Measurements from ENCODE around the gene CDH13.

The CDH13 gene

DNA sequence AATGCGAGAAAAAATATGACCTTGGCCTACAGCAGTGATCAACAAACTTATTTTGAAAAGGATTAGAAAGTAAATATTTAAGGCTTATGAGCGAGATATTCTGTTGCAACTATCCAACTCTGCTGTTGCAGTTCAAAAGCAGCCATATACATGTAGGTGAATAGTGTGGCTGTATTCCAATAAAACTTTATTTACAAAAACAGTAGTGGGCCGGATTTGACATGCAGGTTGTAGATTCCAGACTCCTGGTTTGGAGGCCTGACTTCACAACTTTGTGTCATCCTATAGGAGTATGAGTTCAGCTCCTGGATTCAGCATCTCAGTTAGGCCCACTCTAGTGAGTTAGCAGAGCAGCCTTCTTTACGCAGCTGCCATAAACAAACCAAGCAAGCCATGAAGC is 386.3 kb downstream of the CDH13 start:
- no peaks in the 10 kb centered on the region for H3K4me1 ChIP-seq (ENCODE audit: control insufficient read depth, insufficient read depth, low read length)
- no peak overlapping the region for H3K27ac ChIP-seq (ENCODE audit: low read length)
- H3K36me3 ChIP-seq (ENCODE audit: control insufficient read depth in 2 of 2, insufficient read depth in 2 of 2, low read length in 2 of 2), result no peaks in the 10 kb centered on the region
- H3K9me3 ChIP-seq (ENCODE audit: control insufficient read depth in 2 of 2, low read length in 2 of 2), result no peaks in the 10 kb centered on the region
- no peak overlapping the region for H3K4me3 ChIP-seq (ENCODE audit: low read length in 2 of 2)
- H3K9ac ChIP-seq (ENCODE audit: low read length in 2 of 2), result no peak overlapping the region
- no peaks in the 10 kb centered on the region for H3K27me3 ChIP-seq (ENCODE audit: control insufficient read depth in 1 of 2, insufficient read depth in 2 of 2, low read length in 2 of 2)

DNA sequence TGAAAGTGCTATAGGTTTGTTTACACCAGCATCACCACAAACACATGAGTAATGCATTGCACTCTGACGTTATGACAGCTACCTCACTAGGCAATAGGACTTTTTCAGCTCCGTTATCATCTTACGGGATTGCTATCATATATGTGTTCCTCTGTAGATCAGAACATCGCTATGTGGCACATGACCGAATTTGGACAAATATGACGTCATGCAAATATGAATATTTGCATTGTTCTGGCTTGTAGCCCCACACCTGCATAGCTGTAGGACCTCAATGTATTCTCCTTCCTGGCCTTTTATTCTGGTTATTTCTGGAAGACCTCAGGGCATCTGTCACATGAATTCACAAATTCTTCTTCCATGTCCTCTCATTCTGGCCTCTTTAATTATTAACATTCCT is 393.2 kb downstream of the CDH13 start:
- no peak overlapping the region for H3K27ac ChIP-seq (ENCODE audit: low read length)
- H3K4me1 ChIP-seq (ENCODE audit: control insufficient read depth, insufficient read depth, low read length), result no peaks in the 10 kb centered on the region
- H3K4me3 ChIP-seq (ENCODE audit: low read length in 2 of 2), result no peak overlapping the region
- no peak overlapping the region for H3K9ac ChIP-seq (ENCODE audit: low read length in 2 of 2)
- H3K36me3 ChIP-seq (ENCODE audit: control insufficient read depth in 2 of 2, insufficient read depth in 2 of 2, low read length in 2 of 2), result no peaks in the 10 kb centered on the region
- no peaks in the 10 kb centered on the region for H3K9me3 ChIP-seq (ENCODE audit: control insufficient read depth in 2 of 2, low read length in 2 of 2)
- H3K27me3 ChIP-seq (ENCODE audit: control insufficient read depth in 1 of 2, insufficient read depth in 2 of 2, low read length in 2 of 2), result no peaks in the 10 kb centered on the region

DNA sequence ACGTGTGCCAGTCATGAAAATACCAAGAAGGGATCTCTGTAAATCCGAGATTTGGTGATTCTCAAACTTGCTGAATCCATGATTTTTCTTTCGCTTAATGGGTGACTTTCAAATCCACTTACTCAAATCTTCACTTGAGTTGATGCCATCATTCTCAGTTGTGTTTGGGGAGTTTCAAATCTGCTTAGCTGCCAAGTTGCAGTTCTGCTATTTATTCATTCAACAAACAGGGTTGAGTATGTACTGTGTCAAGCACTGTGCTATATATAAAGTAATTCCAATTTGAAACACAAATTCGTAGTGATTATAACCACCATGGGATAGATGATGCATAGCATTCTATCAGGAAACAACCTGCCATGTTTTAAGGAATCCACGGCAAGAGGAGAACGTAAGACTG is 394.3 kb downstream of the CDH13 start:
- no peak overlapping the region for H3K4me3 ChIP-seq (ENCODE audit: low read length in 2 of 2)
- H3K4me1 ChIP-seq (ENCODE audit: control insufficient read depth, insufficient read depth, low read length), result no peaks in the 10 kb centered on the region
- H3K9me3 ChIP-seq (ENCODE audit: control insufficient read depth in 2 of 2, low read length in 2 of 2), result no peaks in the 10 kb centered on the region
- H3K9ac ChIP-seq (ENCODE audit: low read length in 2 of 2), result no peak overlapping the region
- no peaks in the 10 kb centered on the region for H3K36me3 ChIP-seq (ENCODE audit: control insufficient read depth in 2 of 2, insufficient read depth in 2 of 2, low read length in 2 of 2)
- no peak overlapping the region for H3K27ac ChIP-seq (ENCODE audit: low read length)
- no peaks in the 10 kb centered on the region for H3K27me3 ChIP-seq (ENCODE audit: control insufficient read depth in 1 of 2, insufficient read depth in 2 of 2, low read length in 2 of 2)

DNA sequence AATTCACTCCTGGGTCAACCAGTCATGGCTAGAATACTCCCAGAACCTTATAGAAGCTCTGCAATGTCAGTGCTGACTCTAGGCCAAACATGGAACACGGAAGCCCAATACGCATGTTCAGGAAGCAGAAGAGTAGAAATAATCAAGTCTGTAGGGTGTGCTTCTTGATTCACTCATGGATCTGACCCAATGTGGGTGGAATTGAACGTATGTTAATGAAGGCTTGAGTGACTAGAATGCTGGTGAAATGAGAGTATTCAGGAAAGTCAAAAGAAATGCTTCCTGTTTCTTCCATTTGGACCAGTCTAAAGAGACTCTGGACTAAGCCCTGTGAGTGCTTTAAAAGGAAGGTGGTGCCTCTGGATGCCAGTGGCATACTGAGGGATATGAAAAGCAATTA is 395.0 kb downstream of the CDH13 start:
- no peaks in the 10 kb centered on the region for H3K9me3 ChIP-seq (ENCODE audit: control insufficient read depth in 2 of 2, low read length in 2 of 2)
- no peaks in the 10 kb centered on the region for H3K27me3 ChIP-seq (ENCODE audit: control insufficient read depth in 1 of 2, insufficient read depth in 2 of 2, low read length in 2 of 2)
- H3K36me3 ChIP-seq (ENCODE audit: control insufficient read depth in 2 of 2, insufficient read depth in 2 of 2, low read length in 2 of 2), result no peaks in the 10 kb centered on the region
- H3K27ac ChIP-seq (ENCODE audit: low read length), result no peak overlapping the region
- no peaks in the 10 kb centered on the region for H3K4me1 ChIP-seq (ENCODE audit: control insufficient read depth, insufficient read depth, low read length)
- H3K4me3 ChIP-seq (ENCODE audit: low read length in 2 of 2), result no peak overlapping the region
- H3K9ac ChIP-seq (ENCODE audit: low read length in 2 of 2), result no peak overlapping the region

DNA sequence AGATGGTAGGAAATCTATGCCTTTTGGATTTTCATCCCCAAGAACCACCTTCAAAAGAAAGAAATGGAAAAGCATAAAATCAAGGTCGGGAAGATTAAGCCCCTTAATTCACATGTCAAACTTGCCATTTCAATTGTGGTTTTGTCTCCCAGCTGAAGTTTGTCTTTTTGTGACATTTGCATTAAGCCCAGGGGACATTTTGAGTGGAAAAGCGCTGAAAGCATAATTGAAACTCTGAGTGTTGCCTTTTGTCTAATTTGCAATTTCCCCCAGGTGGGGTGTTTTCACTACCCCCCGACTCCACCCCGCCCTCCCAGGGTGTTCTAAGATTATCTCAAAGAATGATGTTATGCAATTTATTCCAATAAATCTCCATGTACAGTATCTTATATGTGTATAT is 396.2 kb downstream of the CDH13 start:
- no peaks in the 10 kb centered on the region for H3K4me1 ChIP-seq (ENCODE audit: control insufficient read depth, insufficient read depth, low read length)
- H3K36me3 ChIP-seq (ENCODE audit: control insufficient read depth in 2 of 2, insufficient read depth in 2 of 2, low read length in 2 of 2), result no peaks in the 10 kb centered on the region
- no peak overlapping the region for H3K4me3 ChIP-seq (ENCODE audit: low read length in 2 of 2)
- no peaks in the 10 kb centered on the region for H3K27me3 ChIP-seq (ENCODE audit: control insufficient read depth in 1 of 2, insufficient read depth in 2 of 2, low read length in 2 of 2)
- no peak overlapping the region for H3K9ac ChIP-seq (ENCODE audit: low read length in 2 of 2)
- no peaks in the 10 kb centered on the region for H3K9me3 ChIP-seq (ENCODE audit: control insufficient read depth in 2 of 2, low read length in 2 of 2)
- no peak overlapping the region for H3K27ac ChIP-seq (ENCODE audit: low read length)

DNA sequence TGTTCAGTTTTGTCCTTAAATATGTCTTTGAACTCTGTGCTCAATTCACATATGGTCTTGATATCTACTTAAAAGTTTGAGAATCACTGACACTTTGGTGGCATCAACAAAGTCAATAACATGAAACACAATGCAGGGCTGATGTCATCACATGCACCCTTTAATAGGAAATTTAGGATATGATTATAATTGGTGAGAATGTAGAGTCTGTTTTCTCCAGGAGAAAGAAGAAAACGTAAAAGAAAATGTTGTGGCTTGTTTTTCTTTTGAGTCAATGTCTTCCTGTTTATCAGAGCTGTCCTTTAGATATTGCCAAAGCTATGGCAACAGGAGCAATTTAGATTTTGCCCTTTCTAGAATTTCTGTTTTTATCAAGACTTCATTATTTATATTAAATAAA is 396.9 kb downstream of the CDH13 start:
- Histone ChIP-seq H3K4me3 (ENCODE audit: low read length in 2 of 2) (no peak overlapping the region), H3K27me3 (ENCODE audit: control insufficient read depth in 1 of 2, insufficient read depth in 2 of 2, low read length in 2 of 2) (no peaks in the 10 kb centered on the region), H3K9me3 (ENCODE audit: control insufficient read depth in 2 of 2, low read length in 2 of 2) (no peaks in the 10 kb centered on the region), H3K27ac (ENCODE audit: low read length) (no peak overlapping the region), H3K9ac (ENCODE audit: low read length in 2 of 2) (no peak overlapping the region), H3K36me3 (ENCODE audit: control insufficient read depth in 2 of 2, insufficient read depth in 2 of 2, low read length in 2 of 2) (no peaks in the 10 kb centered on the region), H3K4me1 (ENCODE audit: control insufficient read depth, insufficient read depth, low read length) (no peaks in the 10 kb centered on the region)

DNA sequence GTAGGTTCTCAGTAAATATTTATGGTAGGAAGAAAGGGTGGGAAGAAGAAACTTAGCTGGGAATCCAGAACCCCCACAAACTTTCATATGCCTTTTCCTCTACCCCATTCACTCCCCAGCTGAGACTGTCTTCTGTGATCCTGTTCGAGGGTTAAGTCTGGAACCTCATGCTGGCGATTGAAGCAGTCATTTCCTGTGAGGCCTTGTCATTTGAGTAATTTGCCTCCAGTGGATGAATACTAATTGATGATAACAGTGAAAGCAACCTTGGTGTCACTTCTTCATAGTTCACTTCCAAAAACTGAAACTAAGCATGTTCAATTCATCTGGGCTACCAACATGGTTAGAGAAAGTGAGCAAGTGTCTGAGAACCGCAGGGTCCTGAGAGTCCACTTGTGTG is 401.2 kb downstream of the CDH13 start:
- H3K36me3 ChIP-seq (ENCODE audit: control insufficient read depth in 2 of 2, insufficient read depth in 2 of 2, low read length in 2 of 2), result no peaks in the 10 kb centered on the region
- no peak overlapping the region for H3K4me3 ChIP-seq (ENCODE audit: low read length in 2 of 2)
- H3K27ac ChIP-seq (ENCODE audit: low read length), result no peak overlapping the region
- H3K9ac ChIP-seq (ENCODE audit: low read length in 2 of 2), result no peak overlapping the region
- no peaks in the 10 kb centered on the region for H3K4me1 ChIP-seq (ENCODE audit: control insufficient read depth, insufficient read depth, low read length)
- H3K9me3 ChIP-seq (ENCODE audit: control insufficient read depth in 2 of 2, low read length in 2 of 2), result no peaks in the 10 kb centered on the region
- no peaks in the 10 kb centered on the region for H3K27me3 ChIP-seq (ENCODE audit: control insufficient read depth in 1 of 2, insufficient read depth in 2 of 2, low read length in 2 of 2)

DNA sequence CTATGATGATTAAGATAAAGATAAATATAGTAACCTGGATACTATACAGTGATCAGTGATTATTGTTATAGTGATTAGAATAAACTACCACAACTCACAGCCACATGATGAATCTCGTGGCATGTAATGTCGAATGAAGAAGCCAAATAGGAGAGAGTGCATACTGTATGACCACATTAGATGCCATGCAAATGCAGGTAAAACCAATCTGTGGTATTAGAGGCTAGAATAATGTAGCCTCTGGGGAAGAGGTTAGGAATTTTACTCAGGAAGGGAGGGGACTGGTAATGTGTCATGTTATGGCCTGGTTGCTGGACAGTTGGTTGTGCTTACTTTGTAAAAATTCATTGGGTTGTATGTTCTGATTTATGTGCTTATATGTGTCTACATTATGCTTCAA is 402.7 kb downstream of the CDH13 start:
- no peak overlapping the region for H3K4me3 ChIP-seq (ENCODE audit: low read length in 2 of 2)
- no peaks in the 10 kb centered on the region for H3K27me3 ChIP-seq (ENCODE audit: control insufficient read depth in 1 of 2, insufficient read depth in 2 of 2, low read length in 2 of 2)
- no peaks in the 10 kb centered on the region for H3K36me3 ChIP-seq (ENCODE audit: control insufficient read depth in 2 of 2, insufficient read depth in 2 of 2, low read length in 2 of 2)
- H3K27ac ChIP-seq (ENCODE audit: low read length), result no peak overlapping the region
- no peaks in the 10 kb centered on the region for H3K9me3 ChIP-seq (ENCODE audit: control insufficient read depth in 2 of 2, low read length in 2 of 2)
- no peak overlapping the region for H3K9ac ChIP-seq (ENCODE audit: low read length in 2 of 2)
- no peaks in the 10 kb centered on the region for H3K4me1 ChIP-seq (ENCODE audit: control insufficient read depth, insufficient read depth, low read length)

DNA sequence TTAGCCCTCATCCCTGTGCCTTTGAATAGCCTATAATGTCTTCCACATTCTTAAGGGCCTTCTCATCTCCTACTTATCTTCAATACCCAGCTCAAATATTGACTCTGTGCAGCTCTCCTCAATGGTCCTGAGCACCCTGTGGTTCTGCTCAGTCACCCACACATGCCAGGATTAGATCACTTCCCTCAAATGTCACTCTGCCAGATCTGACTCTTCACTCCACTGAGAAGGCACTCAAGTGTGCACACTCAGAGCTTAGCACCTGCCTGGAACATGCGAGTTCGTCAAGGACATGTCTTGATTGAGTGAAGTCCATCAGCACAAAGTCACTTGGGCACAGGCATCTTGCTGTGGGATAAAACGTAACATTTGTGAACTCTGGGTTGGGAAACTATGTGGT is 404.8 kb downstream of the CDH13 start:
- H3K36me3 ChIP-seq (ENCODE audit: control insufficient read depth in 2 of 2, insufficient read depth in 2 of 2, low read length in 2 of 2), result no peaks in the 10 kb centered on the region
- no peak overlapping the region for H3K27ac ChIP-seq (ENCODE audit: low read length)
- H3K4me3 ChIP-seq (ENCODE audit: low read length in 2 of 2), result no peak overlapping the region
- no peaks in the 10 kb centered on the region for H3K9me3 ChIP-seq (ENCODE audit: control insufficient read depth in 2 of 2, low read length in 2 of 2)
- no peaks in the 10 kb centered on the region for H3K27me3 ChIP-seq (ENCODE audit: control insufficient read depth in 1 of 2, insufficient read depth in 2 of 2, low read length in 2 of 2)
- H3K9ac ChIP-seq (ENCODE audit: low read length in 2 of 2), result no peak overlapping the region
- no peaks in the 10 kb centered on the region for H3K4me1 ChIP-seq (ENCODE audit: control insufficient read depth, insufficient read depth, low read length)

DNA sequence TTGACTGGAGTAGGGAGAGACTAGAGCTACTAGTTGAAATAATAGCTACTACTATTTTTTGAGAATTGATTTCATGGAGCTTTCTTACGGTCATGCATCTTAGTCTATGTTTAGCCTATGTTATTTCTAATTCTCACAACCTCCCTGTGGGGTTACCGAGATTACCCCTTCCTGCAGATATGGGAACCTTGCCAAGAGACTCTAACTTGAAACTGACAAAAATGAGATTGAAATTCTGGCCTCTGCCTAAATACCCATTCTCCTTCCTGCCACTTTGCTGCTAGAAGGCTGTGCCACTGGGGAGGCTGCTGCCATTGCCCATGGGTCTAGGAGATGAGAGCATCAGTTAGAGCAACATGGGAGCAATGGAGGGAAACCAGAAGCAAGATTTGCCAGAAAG is 410.3 kb downstream of the CDH13 start:
- H3K27me3 ChIP-seq (ENCODE audit: control insufficient read depth in 1 of 2, insufficient read depth in 2 of 2, low read length in 2 of 2), result no peaks in the 10 kb centered on the region
- H3K9ac ChIP-seq (ENCODE audit: low read length in 2 of 2), result no peak overlapping the region
- H3K4me1 ChIP-seq (ENCODE audit: control insufficient read depth, insufficient read depth, low read length), result no peaks in the 10 kb centered on the region
- no peaks in the 10 kb centered on the region for H3K36me3 ChIP-seq (ENCODE audit: control insufficient read depth in 2 of 2, insufficient read depth in 2 of 2, low read length in 2 of 2)
- no peak overlapping the region for H3K4me3 ChIP-seq (ENCODE audit: low read length in 2 of 2)
- no peaks in the 10 kb centered on the region for H3K9me3 ChIP-seq (ENCODE audit: control insufficient read depth in 2 of 2, low read length in 2 of 2)
- no peak overlapping the region for H3K27ac ChIP-seq (ENCODE audit: low read length)

DNA sequence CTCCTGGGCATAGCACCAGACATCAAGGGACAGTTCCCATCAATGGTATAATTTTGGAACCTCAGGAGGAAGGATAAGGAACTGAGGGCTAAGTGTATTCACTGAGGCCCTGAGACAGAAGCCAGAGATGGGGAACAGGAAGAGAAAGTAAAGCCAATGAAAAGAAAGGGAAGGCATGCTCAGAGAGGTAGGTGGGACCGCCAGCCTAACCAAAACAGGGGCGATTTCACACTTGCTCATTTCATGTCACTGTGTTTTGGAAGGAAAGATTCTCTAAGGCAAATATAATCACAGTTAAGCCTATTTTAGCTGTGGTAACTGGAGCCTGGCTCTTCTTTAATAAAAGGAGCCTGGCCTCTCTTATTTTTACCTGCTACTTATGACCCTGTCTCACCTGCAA is 411.1 kb downstream of the CDH13 start:
- no peak overlapping the region for H3K27ac ChIP-seq (ENCODE audit: low read length)

DNA sequence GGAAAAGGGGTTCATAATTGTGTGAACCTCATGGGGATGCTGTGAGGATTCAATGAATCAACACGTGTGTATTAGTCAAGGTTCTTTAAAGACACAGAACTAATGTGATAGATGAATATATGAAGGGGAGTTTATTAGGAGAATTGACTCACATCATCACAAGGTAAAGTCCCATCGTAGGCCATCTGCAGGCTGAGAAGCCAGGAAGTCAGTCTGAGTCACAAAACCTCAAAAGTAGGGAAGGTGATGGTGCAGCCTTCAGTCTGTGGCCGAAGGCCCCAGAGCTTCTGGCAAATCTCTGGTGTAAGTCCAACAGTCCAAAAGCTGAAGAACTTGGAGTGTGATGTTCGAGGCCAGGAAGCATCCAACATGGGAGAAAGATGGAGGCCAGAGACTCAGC is 413.4 kb downstream of the CDH13 start:
- Histone ChIP-seq H3K9me3 (ENCODE audit: control insufficient read depth in 2 of 2, low read length in 2 of 2) (no peaks in the 10 kb centered on the region), H3K27me3 (ENCODE audit: control insufficient read depth in 1 of 2, insufficient read depth in 2 of 2, low read length in 2 of 2) (no peaks in the 10 kb centered on the region), H3K9ac (ENCODE audit: low read length in 2 of 2) (no peak overlapping the region), H3K4me1 (ENCODE audit: control insufficient read depth, insufficient read depth, low read length) (no peaks in the 10 kb centered on the region), H3K27ac (ENCODE audit: low read length) (no peak overlapping the region), H3K4me3 (ENCODE audit: low read length in 2 of 2) (no peak overlapping the region), H3K36me3 (ENCODE audit: control insufficient read depth in 2 of 2, insufficient read depth in 2 of 2, low read length in 2 of 2) (no peaks in the 10 kb centered on the region)

More for the DNA sequence above, 411.1 kb downstream of the CDH13 start:
- Histone ChIP-seq H3K9ac (ENCODE audit: low read length in 2 of 2) (no peak overlapping the region), H3K4me1 (ENCODE audit: control insufficient read depth, insufficient read depth, low read length) (no peaks in the 10 kb centered on the region), H3K9me3 (ENCODE audit: control insufficient read depth in 2 of 2, low read length in 2 of 2) (no peaks in the 10 kb centered on the region), H3K4me3 (ENCODE audit: low read length in 2 of 2) (no peak overlapping the region), H3K27me3 (ENCODE audit: control insufficient read depth in 1 of 2, insufficient read depth in 2 of 2, low read length in 2 of 2) (no peaks in the 10 kb centered on the region), H3K36me3 (ENCODE audit: control insufficient read depth in 2 of 2, insufficient read depth in 2 of 2, low read length in 2 of 2) (no peaks in the 10 kb centered on the region)
